Neuronal stem cell (in vitro differentiated cells): Measurements from ENCODE around the gene MACROH2A1.
A peak's percentile ranks its signal among the peaks of the same experiment; 100 is the strongest.

Experiments used
- DNase-seq: peaks from one replicate; pipeline ENCODE4 v3.0.0-alpha.2; 2013; ENCODE audit warnings: low spot score
- H2AFZ ChIP-seq: one replicate; pipeline ENCODE4 v1.6.1; 2013; ENCODE audit warnings: mild to moderate bottlenecking, low read length, inconsistent platforms
- H2AK5ac ChIP-seq: 2 replicates; pipeline ENCODE4 v1.6.1; 2013; ENCODE audit warnings: low read depth, mild to moderate bottlenecking, inconsistent platforms, low read length, moderate library complexity, mixed read lengths
- H2BK120ac ChIP-seq: 2 replicates; pipeline ENCODE4 v1.6.1; 2013; ENCODE audit warnings: low read depth, mild to moderate bottlenecking, inconsistent platforms, low read length, moderate library complexity, mixed read lengths
- H2BK12ac ChIP-seq: one replicate; pipeline ENCODE4 v1.6.1; 2013; ENCODE audit warnings: low read length, inconsistent platforms
- H2BK15ac ChIP-seq: 2 replicates; pipeline ENCODE4 v1.6.1; 2013; ENCODE audit warnings: mild to moderate bottlenecking, low read length, inconsistent platforms, mixed read lengths
- H2BK5ac ChIP-seq: one replicate; pipeline ENCODE4 v1.6.1; 2013; ENCODE audit warnings: inconsistent platforms, mild to moderate bottlenecking, low read length, moderate library complexity
- H3K14ac ChIP-seq: one replicate; pipeline ENCODE4 v1.6.1; 2013; ENCODE audit warnings: low read length, inconsistent platforms
- H3K18ac ChIP-seq: 2 replicates; pipeline ENCODE4 v1.6.1; 2013; ENCODE audit warnings: low read length, inconsistent platforms
- H3K23ac ChIP-seq: 2 replicates; pipeline ENCODE4 v1.6.1; 2013; ENCODE audit warnings: low read depth, mild to moderate bottlenecking, mixed read lengths, low read length, inconsistent platforms; ENCODE audit not compliant: poor library complexity
- H3K27ac ChIP-seq: replicated peaks from 3 replicates; pipeline ENCODE4 v1.5.1; 2013; ENCODE audit warnings: low read length, inconsistent platforms
- H3K27me3 ChIP-seq, 3 experiments: 2 replicates each; pipeline ENCODE4 v1.6.1; 2013; ENCODE audit warnings: low read length in 3 of 3, mild to moderate bottlenecking in 2 of 3, inconsistent platforms in 1 of 3, low read depth in 1 of 3, mixed read lengths in 1 of 3, moderate library complexity in 1 of 3; ENCODE audit not compliant: control insufficient read depth in 3 of 3, insufficient read depth in 3 of 3
- H3K36me3 ChIP-seq, 2 donors: replicated peaks in 1 of 2; 2 replicates each; pipeline ENCODE4 v1.6.1; 2013; ENCODE audit warnings: low read length in 2 of 2; ENCODE audit not compliant: control insufficient read depth in 2 of 2, insufficient read depth in 2 of 2
- H3K4ac ChIP-seq: 2 replicates; pipeline ENCODE4 v1.6.1; 2013; ENCODE audit warnings: inconsistent platforms, mild to moderate bottlenecking, low read length, moderate library complexity
- H3K4me1 ChIP-seq, 2 donors: 1 replicate in 1 of 2; 2 replicates in 1 of 2; pipeline ENCODE4 v1.6.1; 2013; ENCODE audit warnings: low read length in 2 of 2, low read depth in 1 of 2; ENCODE audit not compliant: control insufficient read depth in 2 of 2, insufficient read depth in 1 of 2
- H3K4me2 ChIP-seq: one replicate; pipeline ENCODE4 v1.6.1; 2013; ENCODE audit warnings: mild to moderate bottlenecking, low read length, inconsistent platforms; ENCODE audit not compliant: insufficient read depth, poor library complexity, severe bottlenecking
- H3K4me3 ChIP-seq, 2 donors: 2 replicates each; pipeline ENCODE4 v1.5.1; 2013; ENCODE audit warnings: low read length in 2 of 2, mild to moderate bottlenecking in 2 of 2, inconsistent platforms in 1 of 2, moderate library complexity in 1 of 2
- H3K79me1 ChIP-seq: one replicate; pipeline ENCODE4 v1.6.1; 2013; ENCODE audit warnings: low read depth, mild to moderate bottlenecking, inconsistent platforms, low read length, moderate library complexity
- H3K9ac ChIP-seq: one replicate; pipeline ENCODE4 v1.6.1; 2013; ENCODE audit warnings: mild to moderate bottlenecking, low read depth, low read length, inconsistent platforms; ENCODE audit not compliant: poor library complexity
- H3K9me3 ChIP-seq, 2 donors: replicated peaks in 1 of 2; 2 replicates each; pipeline versions ENCODE3 to v1.6.1; 2013; ENCODE audit warnings: low read length in 2 of 2, mild to moderate bottlenecking in 2 of 2, inconsistent platforms in 1 of 2, low read depth in 1 of 2, mixed read lengths in 1 of 2, moderate library complexity in 1 of 2; ENCODE audit not compliant: control insufficient read depth in 2 of 2, insufficient read depth in 1 of 2
- H4K8ac ChIP-seq: one replicate; pipeline ENCODE4 v1.6.1; 2013; ENCODE audit warnings: low read depth, mild to moderate bottlenecking, inconsistent platforms, low read length, moderate library complexity
- H4K91ac ChIP-seq: one replicate; pipeline ENCODE4 v1.6.1; 2013; ENCODE audit warnings: low read length, low read depth, mild to moderate bottlenecking, inconsistent platforms; ENCODE audit not compliant: poor library complexity
- WGBS, 2 donors: extraction: QIAGEN DNeasy Blood & Tissue Kit; methylation state at CpG; one replicate each; pipeline ENCODE4 v1.1.7; 2013; ENCODE audit warnings: missing lambda C conversion rate in 2 of 2, mixed read lengths in 1 of 2; ENCODE audit not compliant: insufficient read length in 2 of 2, insufficient replicate concordance in 1 of 2; ENCODE audit errors: extremely low coverage in 2 of 2; 5-methylcytosine and 5-hydroxymethylcytosine counted together

MACROH2A1 gene

GRCh38 chr5:135434591-135435466 lies 35.8 kb upstream of the MACROH2A1 start:
- Histone ChIP-seq H3K9ac (peak overlapping the region; percentile 24), H3K36me3 (no peaks in the 10 kb centered on the region), H2BK12ac (no peak overlapping the region), H2BK15ac (peak overlapping the region; percentile 53), H3K18ac (peak overlapping the region; percentile 18), H3K4ac (no peak overlapping the region), H3K14ac (no peak overlapping the region), H2AK5ac (peak overlapping the region; percentile 66), H3K27ac (no peak overlapping the region), H2BK120ac (no peak overlapping the region), H3K9me3 (no peaks in the 10 kb centered on the region), H3K79me1 (no peaks in the 10 kb centered on the region), H3K4me1 (no peaks in the 10 kb centered on the region), H3K27me3 (peaks cover 0 to under 1% (median 0%) of the 10 kb centered on the region in 3 experiments), H3K4me3 (no peak overlapping the region), H2BK5ac (no peak overlapping the region), H3K23ac (no peak overlapping the region), H2AFZ (no peak overlapping the region), H4K91ac (no peak overlapping the region), H3K4me2 (no peak overlapping the region), H4K8ac (no peak overlapping the region)
- WGBS, 2 donors = no CpG with 5 or more reads among the region's 24 CpGs
- no peak for DNase-seq

GRCh38 chr5:135433681-135434426 lies 34.8 kb upstream of the MACROH2A1 start:
- Histone ChIP-seq H3K4me3 (peak overlapping the region in 1 of 2 donors; percentile 11), H4K91ac (no peak overlapping the region), H3K36me3 (no peaks in the 10 kb centered on the region), H2AFZ (peak overlapping the region; percentile 79), H4K8ac (no peak overlapping the region), H3K4me1 (peaks cover 0 to 2% of the 10 kb centered on the region in 2 donors), H3K14ac (no peak overlapping the region), H3K18ac (no peak overlapping the region), H3K23ac (no peak overlapping the region), H3K4ac (no peak overlapping the region), H2BK12ac (no peak overlapping the region), H2BK120ac (no peak overlapping the region), H3K79me1 (no peaks in the 10 kb centered on the region), H2BK15ac (no peak overlapping the region), H2AK5ac (no peak overlapping the region), H3K9me3 (peaks cover under 1 to 2% of the 10 kb centered on the region in 2 donors), H3K27ac (no peak overlapping the region), H3K4me2 (no peak overlapping the region), H2BK5ac (no peak overlapping the region), H3K27me3 (peaks cover 0 to 4% (median 0%) of the 10 kb centered on the region in 3 experiments), H3K9ac (no peak overlapping the region)
- no peak for DNase-seq
- no CpG with 5 or more reads among the region's 12 CpGs for WGBS, 2 donors

- H3K9ac ChIP-seq = no peak overlapping the region
- H3K4me1 ChIP-seq = peaks cover 0 to 2% of the 10 kb centered on the region in 2 donors
- no peak overlapping the region for H2AFZ ChIP-seq
- H3K4me3 ChIP-seq = no peak overlapping the region
- H3K23ac ChIP-seq = no peak overlapping the region
- H3K79me1 ChIP-seq = no peaks in the 10 kb centered on the region
- H3K27ac ChIP-seq = no peak overlapping the region
- H3K4ac ChIP-seq = no peak overlapping the region
- H2BK5ac ChIP-seq = no peak overlapping the region
- H3K9me3 ChIP-seq = peaks cover 3 to 4% of the 10 kb centered on the region in 2 donors
- no peak overlapping the region for H2BK15ac ChIP-seq
- H2BK120ac ChIP-seq = no peak overlapping the region
- no peaks in the 10 kb centered on the region for H3K36me3 ChIP-seq
- no peak overlapping the region for H3K4me2 ChIP-seq
- no peak overlapping the region for H3K14ac ChIP-seq
- no peak overlapping the region for H4K91ac ChIP-seq
- H2AK5ac ChIP-seq = no peak overlapping the region
- WGBS, 2 donors = no CpG with 5 or more reads among the region's 4 CpGs
- H2BK12ac ChIP-seq = no peak overlapping the region
- no peak overlapping the region for H3K18ac ChIP-seq
- peaks cover 0 to 4% (median 0%) of the 10 kb centered on the region in 3 experiments for H3K27me3 ChIP-seq
- DNase-seq = no peak
- no peak overlapping the region for H4K8ac ChIP-seq
These were observed 33.1 kb upstream of the MACROH2A1 start for GRCh38 chr5:135432113-135432512.

- no peak for DNase-seq
- H2AFZ ChIP-seq = no peak overlapping the region
- no peaks in the 10 kb centered on the region for H3K36me3 ChIP-seq
- no peak overlapping the region for H2BK12ac ChIP-seq
- no peak overlapping the region for H2AK5ac ChIP-seq
- H3K14ac ChIP-seq = no peak overlapping the region
- no peak overlapping the region for H3K23ac ChIP-seq
- peaks cover 0 to 2% of the 10 kb centered on the region in 2 donors for H3K4me1 ChIP-seq
- peaks cover 3 to 4% of the 10 kb centered on the region in 2 donors for H3K9me3 ChIP-seq
- peaks cover 0 to 4% (median 0%) of the 10 kb centered on the region in 3 experiments for H3K27me3 ChIP-seq
- H3K4ac ChIP-seq = no peak overlapping the region
- no peak overlapping the region for H4K8ac ChIP-seq
- no peak overlapping the region for H3K27ac ChIP-seq
- no CpG with 5 or more reads among the region's 7 CpGs for WGBS, 2 donors
- no peaks in the 10 kb centered on the region for H3K79me1 ChIP-seq
- no peak overlapping the region for H3K18ac ChIP-seq
- H3K4me2 ChIP-seq = no peak overlapping the region
- H2BK120ac ChIP-seq = no peak overlapping the region
- H3K9ac ChIP-seq = no peak overlapping the region
- H4K91ac ChIP-seq = no peak overlapping the region
- H2BK15ac ChIP-seq = no peak overlapping the region
- H2BK5ac ChIP-seq = no peak overlapping the region
- no peak overlapping the region for H3K4me3 ChIP-seq
These were observed 31.1 kb upstream of the MACROH2A1 start for GRCh38 chr5:135430135-135430437.
